ENCODE results near the gene OVOL2.
"Not testable (repeated sequence)": the region's sequence is repeated elsewhere in the genome, so short reads cannot be mapped to it uniquely, and the experiment has no call there.

Gene OVOL2

GRCh38 chr20:18056174-18057100, 1.3 kb downstream of the OVOL2 start:
- FAIRE-seq: no peak

- FAIRE-seq: no peak
Observed at GRCh38 chr20:18055261-18055660, 2.5 kb downstream of the OVOL2 start.

GRCh38 chr20:18052856-18053255, 4.9 kb downstream of the OVOL2 start:
- FAIRE-seq: no peak

GRCh38 chr20:18050628-18051027, 7.1 kb downstream of the OVOL2 start:
- FAIRE-seq: no peak

GRCh38 chr20:18048176-18048575, 9.5 kb downstream of the OVOL2 start:
- FAIRE-seq: no peak

GRCh38 chr20:18046535-18046934, 11.2 kb downstream of the OVOL2 start:
- FAIRE-seq: no peak

GRCh38 chr20:18042229-18042628, 15.5 kb downstream of the OVOL2 start:
- FAIRE-seq: no peak

GRCh38 chr20:18041462-18041861, 16.3 kb downstream of the OVOL2 start:
- no peak for FAIRE-seq

GRCh38 chr20:18039063-18039462, 18.7 kb downstream of the OVOL2 start:
- FAIRE-seq: no peak

- FAIRE-seq: no peak
Observed at GRCh38 chr20:18034039-18034438, 23.7 kb downstream of the OVOL2 start.

- no peak for FAIRE-seq
Observed at GRCh38 chr20:18032977-18033892, 24.5 kb downstream of the OVOL2 start.

- no peak for FAIRE-seq
Observed at GRCh38 chr20:18031888-18032509, 25.7 kb downstream of the OVOL2 start.

GRCh38 chr20:18031050-18031449, 26.7 kb downstream of the OVOL2 start:
- FAIRE-seq: no peak

GRCh38 chr20:18030020-18030419, 27.7 kb downstream of the OVOL2 start:
- no peak for FAIRE-seq

- FAIRE-seq: not testable (repeated sequence)
Observed at GRCh38 chr20:18027011-18027410, 30.7 kb downstream of the OVOL2 start.

GRCh38 chr20:18024606-18025127, 33.0 kb downstream of the OVOL2 start:
- no peak for FAIRE-seq

- FAIRE-seq: no peak
Observed at GRCh38 chr20:18020931-18021330, 36.8 kb downstream of the OVOL2 start.

GRCh38 chr20:18019068-18019467, 38.6 kb downstream of the OVOL2 start:
- no peak for FAIRE-seq

- no peak for FAIRE-seq
Observed at GRCh38 chr20:18018100-18018499, 39.6 kb downstream of the OVOL2 start.

- no peak for FAIRE-seq
Observed at GRCh38 chr20:18016772-18017171, 40.9 kb downstream of the OVOL2 start.

GRCh38 chr20:18014411-18014810, 43.3 kb downstream of the OVOL2 start:
- no peak for FAIRE-seq

GRCh38 chr20:18012901-18013300, 44.8 kb downstream of the OVOL2 start:
- no peak for FAIRE-seq
